Astrocyte (in vitro differentiated cells and primary cell): ENCODE data around the gene MOV10L1.

Experiments
- CTCF ChIP-seq: IDR thresholded peaks from 2 replicates; pipeline ENCODE4 v1.5.1; 2011; ENCODE audit warnings: low read depth, mild to moderate bottlenecking, inconsistent platforms, low read length, moderate library complexity; ENCODE audit not compliant: insufficient read depth
- EZH2 ChIP-seq: IDR thresholded peaks from 2 replicates; pipeline ENCODE4 v1.6.1; 2012; ENCODE audit warnings: mild to moderate bottlenecking, low read length, inconsistent platforms; ENCODE audit not compliant: insufficient read depth

GRCh38 chr22:50178471-50178864 is 88.7 kb downstream of the MOV10L1 start:
- TF ChIP-seq CTCF (no peak), EZH2 (no peak)
